Activated CD8-positive, alpha-beta T cell treated with anti-CD3 and anti-CD28 coated beads for 36 hours (primary cell): ENCODE data around the gene ZNF385B. TPM values are rescaled to one million over a fixed set of nuclear protein-coding genes. Genes with fewer than 3 reads are reported as not detected.

Experiments
- ATAC-seq: fragments of 200-7000 bp; cut with Tn5 transposase; one replicate; pipeline ENCODE4 v1.10.0; 2021; ENCODE audit warnings: mild to moderate bottlenecking, moderate library complexity
- CTCF ChIA-PET: fragments of 350-600 bp; sonication (Branson Sonifier 250); formaldehyde crosslinking; loops from one replicate; lab custom pipeline; 2021; ENCODE audit warnings: antibody characterized with exemption; lab: Charles Lee
- POLR2A ChIA-PET: fragments of 350-600 bp; sonication (Branson Sonifier 250); formaldehyde crosslinking; loops from one replicate; lab custom pipeline; 2021; ENCODE audit warnings: antibody characterized with exemption; lab: Charles Lee
- DNase-seq: peaks from one replicate; pipeline ENCODE4 v3.0.0-alpha.2; 2020
- H3K27ac Mint-ChIP-seq: one replicate; pipeline ENCODE4 v1.8.0; 2021; ENCODE audit warnings: mild to moderate bottlenecking, mixed read lengths
- H3K27me3 Mint-ChIP-seq: one replicate; pipeline ENCODE4 v1.8.0; 2021; ENCODE audit warnings: mixed read lengths
- H3K36me3 Mint-ChIP-seq: one replicate; pipeline ENCODE4 v1.8.0; 2021; ENCODE audit warnings: low read depth, mixed read lengths
- H3K4me1 Mint-ChIP-seq: one replicate; pipeline ENCODE4 v1.8.0; 2021; ENCODE audit warnings: low read depth, mixed read lengths
- H3K4me3 Mint-ChIP-seq: one replicate; pipeline ENCODE4 v1.8.0; 2021; ENCODE audit warnings: mild to moderate bottlenecking, moderate library complexity, mixed read lengths
- H3K9me3 Mint-ChIP-seq: one replicate; pipeline ENCODE4 v1.8.0; 2021; ENCODE audit warnings: mixed read lengths
- intact Hi-C: fragments of 100-400 bp; cut with micrococcal nuclease; formaldehyde crosslinking; loops from one replicate; pipeline ENCODE4 v1.10.0; 2022
- total RNA-seq, 2 experiments: library from RNA; stranded (reverse); gene quantifications; one replicate each; pipeline ENCODE4 v1.2.3, GENCODE V29; 2021
- TF ChIP-seq, protein P1 (sequence below): fragments of 200-600 bp; IDR thresholded peaks from one replicate; pipeline ENCODE4 v1.8.0; 2022; ENCODE audit warnings: antibody characterized with exemption, mild to moderate bottlenecking

ZNF385B gene
- total RNA-seq, 2 experiments from 2014 or later = not detected

DNA sequence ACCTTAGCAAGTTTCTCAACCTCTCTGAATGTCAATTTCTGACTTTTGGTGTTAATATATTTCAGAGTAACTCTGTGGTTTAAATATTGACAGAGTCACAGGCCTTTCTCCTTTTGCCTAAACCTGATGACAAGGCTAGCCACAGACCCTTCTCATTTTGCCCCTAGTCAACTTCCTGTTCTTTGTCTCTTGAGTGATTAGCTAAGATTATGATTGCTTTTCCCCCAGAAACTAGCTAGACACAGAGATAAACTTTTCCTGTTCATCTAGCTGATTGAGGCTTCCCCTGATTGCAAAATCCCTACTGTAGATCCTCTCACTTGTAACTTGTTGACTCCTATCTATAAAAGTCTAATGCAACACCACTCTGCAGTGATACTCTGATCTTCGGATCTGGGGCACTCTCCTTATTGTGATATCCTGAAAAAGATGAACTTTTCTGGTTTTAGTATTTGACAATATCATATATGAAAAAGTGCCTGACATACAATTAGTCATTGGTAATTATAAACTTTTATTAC, 241.4 kb downstream of the ZNF385B start:
- H3K4me3 Mint-ChIP-seq = no peak overlapping the region
- ATAC-seq (no peak), DNase-seq (no peak)
- peaks cover 5% of the 10 kb centered on the region for H3K27me3 Mint-ChIP-seq
- H3K27ac Mint-ChIP-seq = no peak overlapping the region
- POLR2A ChIA-PET = no interaction called here
- CTCF ChIA-PET = no interaction called here
- intact Hi-C loops = no loop called here
- TF ChIP-seq, protein P1, sequence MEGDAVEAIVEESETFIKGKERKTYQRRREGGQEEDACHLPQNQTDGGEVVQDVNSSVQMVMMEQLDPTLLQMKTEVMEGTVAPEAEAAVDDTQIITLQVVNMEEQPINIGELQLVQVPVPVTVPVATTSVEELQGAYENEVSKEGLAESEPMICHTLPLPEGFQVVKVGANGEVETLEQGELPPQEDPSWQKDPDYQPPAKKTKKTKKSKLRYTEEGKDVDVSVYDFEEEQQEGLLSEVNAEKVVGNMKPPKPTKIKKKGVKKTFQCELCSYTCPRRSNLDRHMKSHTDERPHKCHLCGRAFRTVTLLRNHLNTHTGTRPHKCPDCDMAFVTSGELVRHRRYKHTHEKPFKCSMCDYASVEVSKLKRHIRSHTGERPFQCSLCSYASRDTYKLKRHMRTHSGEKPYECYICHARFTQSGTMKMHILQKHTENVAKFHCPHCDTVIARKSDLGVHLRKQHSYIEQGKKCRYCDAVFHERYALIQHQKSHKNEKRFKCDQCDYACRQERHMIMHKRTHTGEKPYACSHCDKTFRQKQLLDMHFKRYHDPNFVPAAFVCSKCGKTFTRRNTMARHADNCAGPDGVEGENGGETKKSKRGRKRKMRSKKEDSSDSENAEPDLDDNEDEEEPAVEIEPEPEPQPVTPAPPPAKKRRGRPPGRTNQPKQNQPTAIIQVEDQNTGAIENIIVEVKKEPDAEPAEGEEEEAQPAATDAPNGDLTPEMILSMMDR = no peak
- H3K4me1 Mint-ChIP-seq = no peaks in the 10 kb centered on the region
- no peaks in the 10 kb centered on the region for H3K36me3 Mint-ChIP-seq
- H3K9me3 Mint-ChIP-seq = no peaks in the 10 kb centered on the region

DNA sequence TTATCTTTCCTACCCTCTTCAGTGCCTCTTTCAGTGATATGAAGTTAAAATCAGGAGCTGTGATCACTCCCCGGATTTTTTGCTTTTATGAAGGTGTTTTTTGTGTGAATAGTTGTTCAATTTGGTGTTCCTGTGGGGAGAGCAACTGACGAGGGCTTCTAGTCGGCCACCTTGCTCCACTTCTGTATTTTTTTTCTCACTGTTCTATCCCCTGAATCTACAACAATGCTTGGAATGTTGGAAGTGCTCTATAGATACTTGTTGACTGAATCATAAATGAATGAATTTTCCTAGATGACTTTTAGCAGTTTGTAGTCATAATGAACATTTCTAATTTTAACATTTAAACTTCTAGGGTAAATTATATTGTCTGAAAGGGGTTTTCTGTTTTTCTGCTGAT, 247.3 kb downstream of the ZNF385B start:
- TF ChIP-seq, protein P1 = no peak
- Mint-ChIP-seq H3K27me3 (peaks cover 3% of the 10 kb centered on the region), H3K4me3 (no peak overlapping the region), H3K4me1 (no peaks in the 10 kb centered on the region), H3K27ac (no peak overlapping the region), H3K36me3 (no peaks in the 10 kb centered on the region), H3K9me3 (no peaks in the 10 kb centered on the region)
- DNase-seq (no peak), ATAC-seq (no peak)
- CTCF ChIA-PET = no interaction called here
- intact Hi-C loops = no loop called here
- POLR2A ChIA-PET = no interaction called here

DNA sequence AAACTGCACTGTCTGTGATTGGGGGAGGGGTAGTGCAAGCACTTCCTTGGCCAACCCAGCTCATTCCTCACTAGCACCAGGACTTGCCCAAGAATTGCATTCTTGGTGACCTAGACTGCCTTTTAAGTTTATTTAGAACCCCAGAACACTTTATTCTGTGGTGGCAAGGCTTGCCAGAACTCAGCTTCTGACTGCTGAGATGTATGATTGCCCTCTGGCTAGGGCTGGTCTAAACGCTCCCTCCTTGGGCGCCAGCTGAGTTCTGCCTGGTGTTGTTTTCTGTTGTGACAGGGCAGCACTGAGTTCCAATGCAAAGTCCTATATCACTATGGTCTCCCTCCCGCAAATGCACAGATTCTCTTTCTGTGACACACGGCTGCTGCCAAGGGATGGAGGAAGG, 247.7 kb downstream of the ZNF385B start:
- no peaks in the 10 kb centered on the region for H3K9me3 Mint-ChIP-seq
- ATAC-seq (no peak), DNase-seq (no peak)
- H3K4me1 Mint-ChIP-seq = no peaks in the 10 kb centered on the region
- ChIA-PET CTCF (no interaction called here), POLR2A (no interaction called here)
- intact Hi-C loops = no loop called here
- no peak overlapping the region for H3K4me3 Mint-ChIP-seq
- H3K27ac Mint-ChIP-seq = no peak overlapping the region
- H3K36me3 Mint-ChIP-seq = no peaks in the 10 kb centered on the region
- peaks cover 3% of the 10 kb centered on the region for H3K27me3 Mint-ChIP-seq
- TF ChIP-seq, protein P1 = no peak

DNA sequence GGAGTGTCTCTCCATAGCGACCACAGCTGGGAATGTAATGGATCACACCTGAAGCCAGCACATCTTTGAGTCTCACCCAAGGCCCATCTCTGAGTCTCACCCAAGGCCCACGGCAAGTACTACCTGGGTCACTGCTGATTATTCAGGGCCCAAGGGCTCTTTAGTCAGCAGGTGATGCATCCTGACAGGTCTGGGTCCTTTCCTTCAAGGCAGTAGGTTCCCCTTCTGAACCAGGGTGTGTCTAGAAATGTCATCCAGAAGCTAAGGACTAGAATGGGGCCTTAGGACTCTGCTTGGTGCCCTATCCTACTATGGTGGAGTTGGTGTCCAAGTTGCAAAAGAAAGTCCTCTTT, 248.1 kb downstream of the ZNF385B start:
- CTCF ChIA-PET = no interaction called here
- no peak overlapping the region for H3K4me3 Mint-ChIP-seq
- no peaks in the 10 kb centered on the region for H3K4me1 Mint-ChIP-seq
- TF ChIP-seq, protein P1 = no peak
- H3K27me3 Mint-ChIP-seq = peaks cover 3% of the 10 kb centered on the region
- POLR2A ChIA-PET = no interaction called here
- ATAC-seq (no peak), DNase-seq (no peak)
- H3K36me3 Mint-ChIP-seq = no peaks in the 10 kb centered on the region
- intact Hi-C loops = no loop called here
- no peak overlapping the region for H3K27ac Mint-ChIP-seq
- H3K9me3 Mint-ChIP-seq = no peaks in the 10 kb centered on the region

DNA sequence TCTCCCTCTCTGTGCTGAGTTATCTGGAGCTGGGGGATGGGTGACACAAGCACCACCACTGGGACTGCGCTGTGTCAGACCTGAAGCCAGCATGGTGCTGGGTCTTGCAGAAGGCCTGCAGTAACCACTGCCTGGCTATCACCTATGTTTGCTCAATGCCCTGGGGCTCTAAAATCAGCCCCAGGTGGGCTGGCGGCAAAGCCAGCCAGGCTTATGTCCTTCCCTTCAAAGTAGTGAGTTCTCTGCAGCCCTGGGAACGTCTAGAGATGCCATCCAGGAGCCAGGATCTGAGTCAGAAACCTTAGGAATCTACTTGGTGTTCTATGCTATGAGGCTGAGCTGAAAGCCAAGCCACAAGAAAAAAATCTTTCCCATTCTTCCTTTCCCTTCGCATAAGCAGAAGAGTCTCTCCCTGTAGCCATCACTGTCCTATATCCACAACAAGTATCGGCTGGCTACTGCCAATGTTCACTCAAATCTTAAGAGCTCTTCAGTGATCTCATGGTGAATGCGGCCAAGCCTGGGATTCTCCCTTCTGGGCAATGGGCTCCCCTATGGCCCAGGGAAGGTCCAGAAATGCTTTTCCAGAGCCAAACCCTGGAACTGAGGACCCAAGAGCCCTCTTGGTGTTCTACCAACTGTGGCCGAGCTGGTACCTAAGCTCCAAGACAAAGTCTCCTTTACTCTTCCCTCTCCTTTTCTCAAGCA, 248.7 kb downstream of the ZNF385B start:
- H3K27ac Mint-ChIP-seq = no peak overlapping the region
- CTCF ChIA-PET = no interaction called here

More for the DNA sequence above, 248.7 kb downstream of the ZNF385B start:
- no peaks in the 10 kb centered on the region for H3K36me3 Mint-ChIP-seq
- DNase-seq (no peak), ATAC-seq (no peak)
- no peaks in the 10 kb centered on the region for H3K9me3 Mint-ChIP-seq
- POLR2A ChIA-PET = no interaction called here
- TF ChIP-seq, protein P1 = no peak
- H3K4me3 Mint-ChIP-seq = no peak overlapping the region
- intact Hi-C loops = no loop called here
- H3K27me3 Mint-ChIP-seq = peaks cover 3% of the 10 kb centered on the region
- no peaks in the 10 kb centered on the region for H3K4me1 Mint-ChIP-seq
